Omental fat pad (tissue), 4 donors: ENCODE measurements around the gene AGPAT2. TPM values are rescaled to one million over a fixed set of nuclear protein-coding genes. Genes with fewer than 3 reads are reported as not detected.

Experiments
- ATAC-seq: fragments of 150-250 bp; one replicate; pipeline ENCODE4 v1.9.1; 2016; ENCODE audit warnings: mild to moderate bottlenecking, moderate library complexity; ENCODE audit not compliant: low FRiP score
- DNase-seq: peaks from one replicate; pipeline ENCODE4 v3.0.0-alpha.2; 2019; ENCODE audit warnings: low spot score
- total RNA-seq, 4 donors: library from RNA; depleted of rRNA; stranded (reverse); fragments of >200 nt; gene quantifications; one replicate each; pipeline ENCODE4 v1.1.0, GENCODE V29; 2016
- TF ChIP-seq, protein P1 (sequence below), 3 donors: fragments of 450-650 bp; IDR thresholded peaks; one replicate each; pipeline ENCODE4 v1.5.1; 2016 to 2017; ENCODE audit warnings: antibody characterized with exemption in 3 of 3, mild to moderate bottlenecking in 3 of 3, moderate library complexity in 2 of 3

AGPAT2 gene
- total RNA-seq, 4 donors from 2014 or later, result 391 to 854 (median 473) TPM

DNA sequence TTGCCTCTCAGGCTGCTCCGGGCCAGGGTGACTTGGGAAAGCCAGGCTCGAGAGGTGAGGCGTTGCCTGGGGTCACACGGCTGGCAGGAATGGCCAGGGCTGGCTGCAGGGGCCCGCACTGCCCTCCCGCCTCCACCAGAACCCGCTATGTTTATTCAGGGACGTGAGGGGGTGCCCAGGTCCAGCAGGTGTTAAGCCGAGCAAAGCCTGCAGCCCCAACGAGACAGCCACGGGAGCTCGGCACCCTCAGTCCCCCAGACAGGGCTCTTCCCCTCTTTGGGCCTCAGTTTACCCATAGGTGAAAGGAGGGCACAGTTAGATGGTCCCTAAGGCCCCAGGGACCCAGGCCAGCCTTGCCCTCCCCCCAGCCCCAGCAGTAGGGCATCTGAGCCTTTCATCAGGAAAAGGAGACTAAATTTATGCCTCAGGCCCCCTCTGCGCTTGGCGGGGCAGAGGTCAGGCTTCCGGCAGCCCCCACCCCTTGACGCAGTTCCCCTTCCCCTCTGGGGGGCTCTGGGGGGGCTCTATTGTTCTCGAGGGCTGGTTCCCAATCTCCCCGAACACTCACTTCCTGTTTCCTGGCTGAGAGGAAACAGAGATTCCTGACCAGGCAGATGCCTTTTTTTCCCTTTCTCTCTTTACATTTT lies 31.6 kb downstream of the AGPAT2 start:
- ATAC-seq (no peak), DNase-seq (no peak)
- TF ChIP-seq, protein P1, sequence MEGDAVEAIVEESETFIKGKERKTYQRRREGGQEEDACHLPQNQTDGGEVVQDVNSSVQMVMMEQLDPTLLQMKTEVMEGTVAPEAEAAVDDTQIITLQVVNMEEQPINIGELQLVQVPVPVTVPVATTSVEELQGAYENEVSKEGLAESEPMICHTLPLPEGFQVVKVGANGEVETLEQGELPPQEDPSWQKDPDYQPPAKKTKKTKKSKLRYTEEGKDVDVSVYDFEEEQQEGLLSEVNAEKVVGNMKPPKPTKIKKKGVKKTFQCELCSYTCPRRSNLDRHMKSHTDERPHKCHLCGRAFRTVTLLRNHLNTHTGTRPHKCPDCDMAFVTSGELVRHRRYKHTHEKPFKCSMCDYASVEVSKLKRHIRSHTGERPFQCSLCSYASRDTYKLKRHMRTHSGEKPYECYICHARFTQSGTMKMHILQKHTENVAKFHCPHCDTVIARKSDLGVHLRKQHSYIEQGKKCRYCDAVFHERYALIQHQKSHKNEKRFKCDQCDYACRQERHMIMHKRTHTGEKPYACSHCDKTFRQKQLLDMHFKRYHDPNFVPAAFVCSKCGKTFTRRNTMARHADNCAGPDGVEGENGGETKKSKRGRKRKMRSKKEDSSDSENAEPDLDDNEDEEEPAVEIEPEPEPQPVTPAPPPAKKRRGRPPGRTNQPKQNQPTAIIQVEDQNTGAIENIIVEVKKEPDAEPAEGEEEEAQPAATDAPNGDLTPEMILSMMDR (IDR thresholded peaks at IDR 0.05), result no peak

DNA sequence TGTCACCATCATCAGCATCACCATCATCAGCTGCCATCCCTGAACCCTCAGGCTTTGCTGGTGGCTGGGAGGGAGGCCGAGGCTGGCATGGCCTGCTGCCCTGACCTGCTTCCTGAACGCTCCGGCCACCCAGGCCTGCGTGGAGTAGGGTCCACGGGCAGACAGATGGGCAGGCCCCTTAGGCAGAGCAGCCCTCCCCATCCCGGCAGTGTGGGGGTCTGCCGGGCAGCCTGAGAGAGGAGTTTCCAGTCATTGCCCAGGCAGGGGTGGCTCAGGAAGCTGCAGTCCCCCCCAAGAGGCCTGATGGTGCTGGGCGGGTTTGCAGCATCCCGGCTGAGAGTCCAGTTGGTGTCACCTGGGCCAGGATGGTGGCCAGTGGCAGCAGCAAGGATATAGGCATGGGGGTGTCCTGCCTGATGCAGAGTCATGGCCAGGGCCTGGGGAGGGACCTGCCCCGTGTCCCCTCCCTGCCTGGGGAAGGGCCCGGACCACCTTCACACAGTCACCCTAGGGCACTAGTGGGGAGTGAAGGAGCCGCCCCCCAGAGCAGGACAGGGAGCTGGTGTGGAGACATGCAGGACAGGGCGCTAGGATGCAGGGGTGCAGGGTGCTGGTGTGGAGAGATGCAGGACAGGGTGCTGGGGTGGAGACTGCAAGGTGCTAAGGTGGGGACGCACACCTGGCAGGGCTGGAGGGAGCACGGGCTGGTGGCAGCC lies 32.3 kb downstream of the AGPAT2 start:
- ATAC-seq (no peak), DNase-seq (no peak)
- TF ChIP-seq, protein P1 (IDR thresholded peaks at IDR 0.05), result no peak

DNA sequence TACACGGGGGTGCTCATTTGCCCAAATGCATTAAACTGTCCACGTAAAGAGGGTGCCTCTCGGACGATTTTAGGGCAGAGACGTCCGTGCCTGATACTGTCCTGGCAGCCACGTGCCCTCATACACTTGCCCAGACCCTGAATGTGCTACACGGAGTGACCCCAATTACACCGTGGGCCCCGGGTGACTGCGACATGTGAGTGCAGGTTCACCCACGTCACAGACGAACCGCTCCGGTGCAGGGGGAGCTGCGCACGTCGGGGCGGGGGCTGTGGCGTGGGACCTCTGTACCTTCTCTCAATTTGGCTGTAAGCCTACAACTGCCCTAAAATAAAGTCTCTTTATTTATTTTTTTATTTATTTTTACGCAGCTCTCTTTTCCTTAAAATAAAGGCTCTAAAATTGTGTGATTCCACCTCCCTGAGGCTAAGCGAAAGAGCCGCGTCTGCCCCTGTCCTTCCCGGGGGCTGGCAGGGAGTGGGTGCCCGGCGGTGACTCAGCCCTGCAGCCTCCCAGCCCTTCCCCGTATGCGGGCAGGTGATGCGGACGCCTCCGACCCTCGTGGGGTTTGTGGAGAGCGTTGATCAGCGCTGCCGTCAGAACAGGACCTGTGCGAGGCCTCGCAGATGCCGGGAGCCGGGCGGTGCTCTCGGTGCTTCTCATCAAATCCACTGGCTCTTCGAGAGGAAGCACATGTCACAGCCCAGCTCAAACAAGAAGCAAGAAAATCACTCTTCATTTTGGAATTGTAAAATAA lies 33.8 kb downstream of the AGPAT2 start:
- ATAC-seq (no peak), DNase-seq (no peak)
- TF ChIP-seq, protein P1 (IDR thresholded peaks at IDR 0.05), result no peak

DNA sequence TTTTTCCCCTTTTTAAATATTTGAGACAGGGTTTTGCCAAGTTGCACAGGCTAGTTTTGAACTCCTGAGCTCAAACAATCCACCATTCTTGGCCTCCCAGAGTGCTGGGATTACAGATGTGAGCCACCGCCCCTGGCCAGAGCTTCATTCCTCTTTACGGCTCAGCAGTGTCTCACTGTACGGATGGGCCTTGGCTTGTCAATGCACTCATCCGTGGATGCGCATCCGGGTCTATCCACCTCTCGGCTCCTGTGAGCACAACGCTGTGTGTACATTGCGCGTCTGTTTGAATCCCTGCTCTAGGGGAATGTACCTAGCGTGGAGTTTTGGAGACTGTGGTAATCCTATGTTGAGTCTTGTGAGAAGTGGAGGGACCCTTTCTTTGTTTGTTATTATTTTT lies 35.4 kb downstream of the AGPAT2 start:
- DNase-seq (no peak), ATAC-seq (no peak)
- TF ChIP-seq, protein P1 (IDR thresholded peaks at IDR 0.05), result no peak

DNA sequence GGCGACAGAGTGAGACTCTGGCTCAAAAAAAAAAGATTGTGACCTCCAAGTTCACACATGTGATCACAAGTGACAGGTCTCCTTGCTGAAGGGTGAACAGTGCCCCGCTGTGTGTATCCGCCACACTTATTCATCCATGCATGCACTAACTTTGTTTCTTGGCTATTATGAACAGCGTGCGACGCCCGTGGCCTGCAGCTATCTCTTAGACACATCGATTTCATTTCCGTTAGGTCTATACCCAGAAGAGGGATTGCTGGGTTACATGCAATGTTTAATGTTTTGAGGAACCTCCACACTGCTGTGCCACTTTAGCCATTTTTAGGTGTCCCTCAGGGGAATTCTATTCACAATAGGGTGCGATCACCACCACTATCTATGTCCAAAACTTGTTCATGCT lies 36.6 kb downstream of the AGPAT2 start:
- ATAC-seq (no peak), DNase-seq (no peak)
- TF ChIP-seq, protein P1 (IDR thresholded peaks at IDR 0.05), result no peak

DNA sequence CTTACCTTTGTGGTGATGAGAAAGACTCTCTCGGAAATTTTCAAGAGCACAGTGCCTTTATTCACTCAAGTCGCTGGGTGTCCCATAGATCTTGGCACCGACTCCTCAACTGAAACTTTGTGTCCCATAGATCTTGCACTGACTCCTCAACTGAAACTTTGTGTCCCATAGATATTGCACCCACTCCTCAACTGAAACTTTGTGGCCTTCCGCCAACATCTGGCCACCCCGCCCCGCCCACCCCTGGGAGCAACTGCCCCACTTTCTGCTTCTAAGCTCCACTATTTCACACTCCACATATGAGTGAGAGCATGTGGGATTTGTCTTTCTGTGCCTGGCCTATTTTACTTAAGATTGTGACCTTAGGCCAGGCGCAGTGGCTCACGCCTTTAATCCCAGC lies 37.2 kb downstream of the AGPAT2 start:
- TF ChIP-seq, protein P1 (IDR thresholded peaks at IDR 0.05), result no peak
- ATAC-seq, result no peak
- DNase-seq, result no peak
